Measurements from ENCODE around the gene ARHGAP45.

GRCh38 chr19:1069009-1069779 lies 2.2 kb downstream of the ARHGAP45 start:
- TF ChIP-seq, protein P1, sequence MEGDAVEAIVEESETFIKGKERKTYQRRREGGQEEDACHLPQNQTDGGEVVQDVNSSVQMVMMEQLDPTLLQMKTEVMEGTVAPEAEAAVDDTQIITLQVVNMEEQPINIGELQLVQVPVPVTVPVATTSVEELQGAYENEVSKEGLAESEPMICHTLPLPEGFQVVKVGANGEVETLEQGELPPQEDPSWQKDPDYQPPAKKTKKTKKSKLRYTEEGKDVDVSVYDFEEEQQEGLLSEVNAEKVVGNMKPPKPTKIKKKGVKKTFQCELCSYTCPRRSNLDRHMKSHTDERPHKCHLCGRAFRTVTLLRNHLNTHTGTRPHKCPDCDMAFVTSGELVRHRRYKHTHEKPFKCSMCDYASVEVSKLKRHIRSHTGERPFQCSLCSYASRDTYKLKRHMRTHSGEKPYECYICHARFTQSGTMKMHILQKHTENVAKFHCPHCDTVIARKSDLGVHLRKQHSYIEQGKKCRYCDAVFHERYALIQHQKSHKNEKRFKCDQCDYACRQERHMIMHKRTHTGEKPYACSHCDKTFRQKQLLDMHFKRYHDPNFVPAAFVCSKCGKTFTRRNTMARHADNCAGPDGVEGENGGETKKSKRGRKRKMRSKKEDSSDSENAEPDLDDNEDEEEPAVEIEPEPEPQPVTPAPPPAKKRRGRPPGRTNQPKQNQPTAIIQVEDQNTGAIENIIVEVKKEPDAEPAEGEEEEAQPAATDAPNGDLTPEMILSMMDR (IDR thresholded peaks at IDR 0.05), result no peak
- TF ChIP-seq POLR2A (IDR thresholded peaks at IDR 0.05), result no peak

All from tibial nerve (tissue), 3 donors.